SW480 (cell line): ENCODE data around the gene ACTN4.

Source experiments
- DNase-seq: peaks from one replicate; pipeline ENCODE4 v3.0.0-alpha.2; 2016; ENCODE audit warnings: low spot score

Gene ACTN4

DNA sequence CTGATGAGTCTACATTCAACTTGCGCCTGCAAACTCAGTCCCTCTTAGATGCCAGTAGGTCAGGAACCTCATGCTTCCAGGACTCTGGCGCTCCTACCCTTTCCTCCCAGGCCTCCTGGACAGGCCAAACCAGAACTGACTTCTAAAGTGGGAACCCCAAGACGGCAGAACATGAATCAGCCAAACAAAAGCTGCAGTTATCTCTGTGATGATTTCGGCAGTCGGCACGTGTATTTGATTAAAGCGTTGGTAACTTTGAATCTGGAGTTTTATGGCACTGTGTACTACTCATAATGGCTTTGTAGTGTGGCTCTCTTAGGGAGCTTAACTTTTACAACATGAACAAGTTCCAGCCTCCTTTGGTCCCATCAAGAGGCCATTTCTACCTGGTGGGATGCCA, 13.7 kb downstream of the ACTN4 start:
- DNase-seq, result peak; percentile 87

DNA sequence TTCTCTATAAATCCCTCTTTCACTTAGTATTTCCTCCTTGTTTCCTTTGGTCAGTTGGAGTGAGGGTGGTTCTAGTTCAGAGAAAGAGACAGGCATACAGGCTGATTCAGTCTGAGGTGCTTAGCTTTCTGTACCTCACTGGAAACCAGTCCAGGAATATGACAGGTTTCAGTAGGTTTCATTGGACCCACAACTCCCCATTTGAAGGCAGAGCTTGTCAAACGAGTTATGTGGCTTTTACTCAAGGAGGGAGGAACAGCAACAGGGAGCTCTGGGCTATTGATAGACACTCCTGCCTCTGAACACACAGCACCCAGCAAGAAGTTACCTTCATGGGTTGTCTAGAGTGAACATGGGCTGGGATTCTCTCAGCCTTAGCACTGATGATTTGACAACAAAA, 14.5 kb downstream of the ACTN4 start:
- peak; percentile 35 for DNase-seq

DNA sequence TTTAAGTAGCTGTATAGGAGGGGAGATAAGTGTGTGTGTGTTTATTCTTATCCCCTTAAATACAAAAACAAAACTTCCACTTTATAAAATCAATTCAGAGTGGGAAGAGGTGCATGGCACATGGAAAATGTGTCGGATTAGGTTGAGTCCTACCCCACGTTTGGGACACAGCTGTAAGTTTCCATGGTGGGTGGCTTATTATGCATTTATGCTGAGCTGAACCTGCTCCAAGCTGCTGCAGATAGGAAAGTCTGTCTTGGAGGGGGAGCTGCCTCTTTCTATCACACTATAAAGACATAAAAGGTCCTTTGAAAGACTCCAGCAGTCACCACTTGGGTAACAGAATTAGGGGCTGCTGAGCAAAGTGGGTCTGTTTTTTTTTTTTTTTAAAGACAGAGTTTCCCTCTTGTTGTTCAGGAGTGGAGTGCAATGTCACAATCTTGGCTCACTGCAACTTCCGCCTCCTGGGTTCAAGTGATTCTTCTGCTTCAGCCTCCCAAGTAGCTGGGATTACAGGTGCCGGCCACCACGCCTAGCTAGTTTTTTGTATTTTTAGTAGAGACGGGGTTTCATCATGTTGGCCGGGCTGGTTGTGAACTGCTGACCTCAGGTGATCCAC, 15.2 kb downstream of the ACTN4 start:
- DNase-seq, result peak; percentile 25

DNA sequence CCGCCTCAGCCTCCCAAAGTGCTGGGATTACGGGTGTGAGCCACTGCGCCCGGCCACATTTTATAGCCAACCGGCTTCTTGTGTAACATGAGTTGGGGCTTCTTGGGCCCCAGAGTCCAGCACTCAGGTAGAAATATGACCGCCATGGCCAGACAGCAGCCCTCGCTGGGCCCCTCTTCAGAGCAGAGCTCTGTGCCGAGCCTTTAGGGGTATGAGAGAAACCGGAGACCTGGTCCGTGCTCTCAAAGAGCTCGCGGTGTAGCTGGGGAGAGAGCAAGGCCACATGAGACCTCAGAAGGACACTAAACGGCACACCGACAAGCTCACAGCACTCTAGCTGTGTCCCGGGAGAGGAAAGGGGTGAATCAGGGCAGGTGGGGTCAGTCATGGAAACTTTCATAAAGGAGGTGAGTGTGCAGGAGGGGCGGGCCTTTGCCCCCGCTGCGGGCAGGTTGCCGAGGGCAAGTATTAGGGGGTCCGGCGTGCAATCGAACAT, 15.8 kb downstream of the ACTN4 start:
- peak; percentile 61 for DNase-seq

DNA sequence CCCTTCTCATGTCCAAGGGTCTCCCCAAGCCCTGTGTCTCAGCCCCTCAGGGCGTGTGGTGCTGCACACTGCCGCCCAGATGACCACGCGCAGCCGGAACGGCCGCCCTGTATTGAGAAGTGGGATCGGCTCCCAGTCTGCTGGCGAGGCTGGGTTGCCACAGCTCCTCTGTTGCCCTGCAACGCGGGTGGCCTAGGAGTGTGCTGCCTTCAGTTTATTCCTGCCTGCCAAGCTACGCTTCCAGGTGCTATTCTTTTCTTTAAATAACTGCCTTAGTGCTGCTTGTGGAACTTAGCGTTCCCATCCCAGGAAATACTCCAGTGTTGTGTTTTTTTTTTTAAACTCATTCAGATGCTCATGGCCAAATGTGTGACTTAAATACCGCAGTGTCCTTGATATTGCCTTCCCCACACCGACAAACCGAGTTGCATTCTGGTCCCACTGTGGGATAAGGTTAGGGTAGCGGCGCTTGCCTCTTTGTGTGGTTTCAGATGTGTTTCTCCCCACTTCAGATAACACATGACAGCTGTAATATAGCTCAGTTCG, 16.6 kb downstream of the ACTN4 start:
- DNase-seq, result no peak

DNA sequence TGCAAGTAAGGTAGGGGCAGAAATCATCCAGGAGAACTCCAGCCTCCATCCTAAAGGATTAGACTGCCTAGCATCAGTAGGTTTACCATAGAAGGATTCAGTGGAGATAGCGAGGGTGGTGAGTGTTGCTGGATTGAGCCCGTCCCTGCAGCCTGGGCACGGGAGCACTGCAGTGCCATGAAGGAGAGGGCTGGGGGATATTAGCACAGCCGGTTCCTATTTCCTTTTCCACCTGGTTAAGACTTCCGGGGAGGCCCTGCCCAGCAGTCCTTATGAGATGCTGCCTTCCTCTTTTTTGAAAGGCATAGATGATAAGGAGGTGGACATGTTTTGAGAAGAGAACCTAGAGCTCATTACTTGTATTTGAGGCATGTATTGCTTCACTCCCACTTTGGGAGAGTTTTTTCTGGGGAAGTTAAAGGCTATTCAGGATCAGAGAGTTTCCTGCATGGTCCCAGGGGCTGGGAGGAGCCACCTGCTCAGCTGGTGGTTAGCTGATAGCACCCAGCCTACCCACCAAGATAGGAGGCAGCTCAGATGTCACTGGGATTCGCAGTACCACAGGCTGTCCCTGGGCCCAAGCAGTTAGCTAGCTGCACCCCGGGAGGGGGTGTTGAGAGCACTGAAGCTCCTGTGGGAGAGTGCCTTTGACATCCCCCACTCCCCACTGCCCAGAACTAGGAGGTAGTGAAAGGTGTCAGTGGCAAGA, 17.2 kb downstream of the ACTN4 start:
- DNase-seq, result peak; percentile 80

DNA sequence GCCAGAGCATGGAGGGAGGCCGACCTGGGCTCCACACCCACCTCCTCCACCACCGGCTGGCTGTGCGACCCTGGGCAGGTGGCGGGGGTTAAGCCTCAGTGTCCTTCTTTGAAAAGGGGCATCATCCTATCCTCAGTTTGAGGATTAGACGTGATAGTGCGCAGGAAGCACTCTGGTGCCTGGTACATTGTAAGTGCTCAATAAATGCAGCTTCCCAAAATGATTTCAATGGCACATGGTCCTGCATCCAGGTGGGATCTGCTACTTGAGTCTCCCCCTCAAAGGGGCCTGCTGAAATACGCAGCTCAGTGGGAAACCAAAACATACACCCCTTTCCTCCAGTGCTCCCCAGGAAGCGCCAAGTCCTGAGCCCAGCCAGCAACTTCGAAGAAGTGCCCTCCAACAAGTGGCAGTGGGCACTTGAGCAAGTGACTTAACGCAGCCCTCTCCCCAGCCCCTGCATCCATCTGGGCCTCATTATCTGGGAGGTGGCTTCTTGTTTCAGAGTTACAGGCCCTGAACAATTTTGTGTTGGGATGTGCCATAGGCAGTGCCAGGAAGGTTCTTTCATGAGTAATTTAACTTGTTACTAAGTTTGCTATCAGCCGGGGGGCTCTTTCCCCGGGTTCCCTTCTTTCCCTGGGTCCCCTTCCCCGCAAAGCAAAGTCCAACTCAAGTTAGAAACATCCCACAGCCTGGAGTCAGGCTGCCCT, 17.9 kb downstream of the ACTN4 start:
- DNase-seq, result no peak

DNA sequence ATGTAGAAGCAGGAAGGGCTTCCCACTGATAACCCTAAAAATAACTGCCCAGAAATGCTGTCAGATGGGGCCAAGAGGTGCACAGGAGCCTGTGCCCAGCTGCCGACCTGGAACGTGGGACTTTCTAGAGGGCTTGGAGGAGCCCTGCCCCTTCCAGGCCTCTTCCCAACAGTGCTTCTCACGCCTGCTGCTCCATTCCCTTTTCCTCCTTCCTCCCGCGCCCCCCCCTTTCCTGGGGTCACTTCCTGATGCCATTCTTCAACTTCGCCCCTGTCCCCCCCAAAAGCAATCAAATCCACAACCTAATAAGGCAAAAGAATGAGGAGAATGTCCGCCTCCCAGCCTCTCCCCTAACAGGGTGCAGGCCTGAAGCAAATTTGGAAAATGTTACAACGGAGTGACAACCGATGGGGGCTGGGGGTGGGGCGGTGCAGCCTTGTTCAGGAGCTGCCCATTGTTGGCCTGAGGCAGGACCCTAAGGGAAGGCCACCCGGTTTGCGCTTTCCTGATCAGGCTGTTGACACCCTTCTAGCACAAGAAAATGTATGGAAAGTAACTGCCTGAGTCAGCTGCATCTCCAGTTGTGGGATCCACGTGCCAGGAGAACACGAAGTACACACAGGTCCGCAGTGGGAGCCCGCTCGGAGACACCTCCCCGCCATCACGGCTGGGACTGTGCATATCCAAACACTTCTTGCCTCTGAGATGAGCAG, 18.7 kb downstream of the ACTN4 start:
- DNase-seq, result peak; percentile 90

DNA sequence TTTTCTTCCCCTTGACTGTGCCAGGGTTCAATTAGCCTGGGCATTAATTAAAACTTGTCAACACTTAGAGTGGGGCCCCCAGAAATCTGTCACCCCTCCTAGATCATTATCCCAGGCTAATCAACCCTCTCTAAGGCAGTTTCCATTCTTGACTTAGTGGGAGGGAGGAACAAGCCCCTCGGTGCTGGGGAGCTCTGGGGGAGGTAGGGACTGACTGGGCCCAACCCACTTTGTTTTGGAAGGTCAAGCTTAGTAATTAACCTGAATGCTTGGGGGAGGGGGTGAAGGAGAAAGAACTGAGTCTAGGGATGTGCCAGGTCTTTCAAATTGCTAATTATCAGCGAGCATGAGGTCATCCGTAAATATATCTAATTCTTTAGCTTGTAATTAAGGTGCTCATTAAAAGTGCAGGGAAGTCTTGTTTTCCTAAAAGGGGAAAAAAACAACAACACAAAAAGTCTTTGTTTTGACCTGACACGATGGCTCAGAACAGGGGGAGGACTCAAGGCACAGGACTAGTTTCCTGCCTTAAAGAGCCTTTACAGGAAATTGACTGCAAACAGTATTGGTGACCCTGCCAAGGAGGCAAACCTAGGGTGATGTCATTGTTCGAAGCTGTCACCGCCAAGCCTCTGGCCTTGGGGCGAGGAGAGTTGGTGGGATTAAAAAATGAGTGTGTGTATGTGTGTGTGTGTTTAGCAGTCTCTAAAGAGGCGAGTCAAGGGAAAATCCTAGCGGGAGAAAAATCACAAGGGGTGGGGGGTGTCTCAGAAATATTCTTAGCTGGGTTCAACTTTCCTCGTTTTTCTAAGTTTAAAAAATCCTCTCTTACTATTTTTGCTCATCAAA, 19.4 kb downstream of the ACTN4 start:
- no peak for DNase-seq

DNA sequence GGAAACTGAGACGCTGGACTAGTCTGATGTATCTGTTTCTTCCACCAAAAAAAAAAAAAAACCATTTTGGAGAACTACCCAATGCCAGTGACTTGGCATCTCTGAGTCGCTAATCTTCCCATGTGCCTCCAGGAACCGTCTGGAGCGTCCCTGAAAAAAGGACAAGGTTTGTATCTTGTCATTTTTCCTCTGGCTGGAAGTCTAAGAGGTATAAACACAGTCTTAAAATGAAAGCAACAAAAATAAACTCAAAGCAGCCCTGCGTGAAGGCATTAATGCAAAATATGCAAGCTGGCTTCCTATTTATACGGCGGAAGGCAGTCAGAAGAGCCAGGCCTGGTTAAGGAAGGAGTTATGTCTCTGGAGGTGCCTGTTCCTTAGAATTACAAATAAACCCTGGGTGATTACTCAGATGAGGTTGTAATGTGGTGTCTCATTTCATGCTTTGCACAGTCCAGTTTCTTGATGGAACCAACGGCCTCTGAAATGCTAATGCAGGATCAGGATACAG, 20.3 kb downstream of the ACTN4 start:
- no peak for DNase-seq

DNA sequence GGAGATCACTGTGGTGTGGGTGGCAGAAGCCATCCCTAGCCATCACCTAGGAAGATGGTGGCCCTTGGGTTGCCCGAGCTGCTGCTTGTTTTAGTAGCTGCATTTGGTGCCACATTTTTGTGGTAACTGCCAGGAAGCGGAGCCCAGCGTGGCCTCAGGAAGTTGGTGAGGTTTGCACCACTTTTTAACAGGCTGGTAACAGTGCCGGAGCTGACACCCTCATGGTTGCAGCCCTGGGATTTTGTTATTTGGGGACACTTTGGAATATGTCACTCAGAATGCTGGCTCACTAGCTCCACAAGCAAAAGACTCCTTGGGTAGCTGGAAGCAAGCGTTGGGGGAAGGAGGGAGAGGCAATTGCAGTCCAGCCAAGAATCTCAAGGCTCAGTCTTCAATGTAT, 22.1 kb downstream of the ACTN4 start:
- peak; percentile 83 for DNase-seq

DNA sequence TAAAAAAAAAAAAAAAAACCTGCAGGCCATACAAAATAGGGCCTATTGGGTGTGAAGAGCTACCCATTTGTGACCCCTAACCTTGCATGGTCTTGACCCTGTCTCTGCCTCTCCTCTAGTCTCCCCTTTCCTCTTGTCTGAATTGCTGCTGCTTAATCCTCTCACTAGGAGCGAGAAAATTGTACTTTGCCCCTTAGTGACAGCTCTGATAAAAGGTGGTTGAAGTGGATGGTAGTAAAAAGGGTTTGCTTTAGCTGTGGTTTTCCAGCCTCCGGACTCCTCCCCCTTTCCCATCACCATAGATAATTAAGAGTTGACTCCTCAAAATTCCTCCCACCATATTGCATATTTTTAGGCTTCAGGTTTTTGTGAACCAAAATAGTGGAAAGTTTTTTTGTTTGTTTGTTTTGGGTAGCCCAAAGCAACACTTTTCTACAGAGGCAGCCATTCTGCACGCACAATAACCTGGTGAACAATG, 23.5 kb downstream of the ACTN4 start:
- peak; percentile 97 for DNase-seq

DNA sequence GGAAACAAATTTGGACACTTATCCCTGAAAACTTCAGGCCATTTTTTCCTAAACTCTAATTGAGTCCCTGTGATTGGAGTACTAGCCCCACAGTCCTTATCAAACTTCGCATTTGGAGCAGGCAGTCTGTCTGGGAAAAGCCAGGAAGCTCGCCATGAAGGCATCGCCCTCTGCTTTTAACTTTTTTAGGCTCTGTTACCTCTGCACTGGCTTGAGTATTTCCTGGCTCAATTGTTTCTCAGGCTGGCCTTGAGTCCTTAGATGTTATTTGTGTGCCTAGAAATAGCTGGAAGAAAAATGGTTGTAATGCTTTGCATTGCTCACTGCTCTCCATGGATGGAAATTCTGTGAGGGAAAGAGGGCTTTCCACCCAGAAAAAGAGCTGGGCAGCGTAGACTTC, 24.2 kb downstream of the ACTN4 start:
- DNase-seq, result no peak

DNA sequence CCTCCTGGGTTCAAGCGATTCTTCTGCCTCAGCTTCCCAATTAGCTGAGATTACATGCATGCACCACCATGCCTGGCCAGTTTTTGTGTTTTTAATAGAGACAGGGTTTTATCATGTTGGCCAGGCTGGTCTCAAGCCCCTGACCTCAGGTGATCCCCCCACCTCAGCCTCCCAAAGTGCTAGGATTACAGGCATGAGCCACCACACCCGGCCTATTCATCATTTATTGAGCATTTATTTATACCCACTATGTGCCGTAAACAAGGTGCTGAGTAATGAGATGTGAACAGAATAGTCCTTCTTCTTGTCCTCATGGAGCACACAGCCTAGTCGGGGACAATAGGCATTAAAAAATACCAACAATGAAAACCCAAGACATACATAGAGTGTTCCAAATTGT, 25.6 kb downstream of the ACTN4 start:
- DNase-seq, result no peak

DNA sequence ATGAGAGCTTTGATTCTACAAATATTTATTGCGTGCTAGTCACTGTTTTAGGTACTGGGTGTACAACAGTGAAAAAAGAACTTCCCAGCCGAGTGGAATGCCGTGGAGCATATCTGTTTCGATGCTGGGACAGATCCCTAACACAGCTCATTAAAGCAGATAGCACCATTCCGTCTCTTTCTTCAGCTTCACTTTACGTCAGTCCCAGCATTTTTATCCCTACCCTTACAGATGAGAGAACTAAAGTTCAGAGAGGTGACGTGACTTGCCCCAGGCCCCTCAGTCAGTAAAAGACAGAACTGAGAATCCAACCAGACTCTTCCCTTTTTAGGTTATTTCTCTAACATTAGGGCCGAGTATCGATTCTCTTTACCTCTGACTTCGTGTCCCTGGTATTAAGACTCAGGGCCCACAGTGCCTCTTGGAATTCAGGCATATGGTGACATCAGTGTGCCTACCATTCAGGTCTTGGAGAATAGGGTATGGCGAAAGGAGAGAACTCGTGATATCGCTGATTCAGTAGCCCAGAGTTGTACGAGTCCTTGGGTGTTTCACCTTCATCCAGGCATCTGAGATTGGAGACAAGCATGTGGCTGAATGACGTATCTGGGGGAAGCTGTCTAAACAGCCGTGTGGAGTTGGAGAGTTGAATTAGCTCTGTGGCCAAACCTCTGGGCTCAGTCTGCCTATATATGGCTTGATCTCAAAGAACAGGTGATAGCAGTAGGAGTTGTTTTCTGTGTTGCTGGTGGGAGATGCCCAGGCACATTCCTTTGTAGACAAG, 27.1 kb downstream of the ACTN4 start:
- DNase-seq, result no peak

DNA sequence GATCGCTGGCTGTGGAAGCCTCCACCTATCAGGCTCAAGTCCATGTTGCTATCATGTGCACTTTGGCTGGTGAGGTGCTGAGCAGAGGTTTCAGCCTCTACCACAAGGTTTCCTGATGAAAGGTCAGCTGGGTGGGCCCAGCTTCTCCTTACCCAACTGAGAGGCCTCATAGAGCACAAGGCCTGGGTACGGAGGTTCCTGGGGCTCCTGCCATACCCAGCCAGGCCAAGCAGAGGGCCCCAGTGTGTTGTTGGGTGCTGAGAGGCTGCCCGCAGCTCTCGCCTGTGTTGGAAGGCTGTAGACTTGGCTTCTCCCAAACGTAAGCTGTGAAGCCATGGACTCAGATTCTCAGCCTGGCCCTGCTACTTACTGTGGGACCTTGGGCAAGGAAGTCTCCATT, 28.2 kb downstream of the ACTN4 start:
- peak; percentile 80 for DNase-seq

DNA sequence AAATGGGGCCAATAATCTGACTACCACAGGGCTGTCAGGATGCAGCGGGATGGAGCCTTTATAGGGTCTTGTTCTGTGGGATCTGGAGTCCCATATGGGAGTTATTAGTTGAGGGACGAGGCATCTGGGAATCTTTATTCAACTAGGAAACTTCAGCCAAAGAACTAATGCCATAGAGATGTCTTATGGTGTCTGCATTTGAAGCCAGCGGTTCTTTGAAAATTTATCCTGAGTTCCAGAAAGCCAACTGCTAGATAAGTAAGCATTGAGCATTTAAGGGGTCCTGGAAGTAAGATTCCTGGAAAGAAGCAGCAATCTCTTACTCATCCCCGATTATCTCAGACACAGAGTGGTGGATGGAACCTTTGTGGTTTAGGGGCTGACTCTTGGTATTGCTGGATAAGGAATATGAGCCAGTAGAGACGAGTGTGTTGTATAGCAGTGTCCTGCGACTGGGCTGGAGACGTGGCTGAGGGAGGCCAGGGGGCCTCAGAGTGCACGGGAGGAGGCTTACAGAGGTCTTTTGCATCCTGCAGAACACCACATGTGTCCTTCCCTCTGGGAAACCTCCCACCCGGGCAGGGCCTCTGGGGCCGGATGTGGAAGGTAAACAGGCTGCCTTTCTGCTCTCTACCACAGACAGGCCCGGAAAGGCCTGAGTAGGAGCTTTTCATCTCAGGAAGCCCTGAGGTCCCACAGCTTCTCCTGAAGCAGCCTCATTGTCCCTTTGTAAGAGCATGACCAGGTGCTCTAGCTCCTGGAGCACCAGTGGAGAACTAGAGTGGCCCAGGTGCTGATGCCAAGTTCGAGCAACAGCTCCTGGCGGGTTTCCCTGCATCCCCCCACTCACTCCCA, 28.8 kb downstream of the ACTN4 start:
- peak; percentile 89 for DNase-seq

DNA sequence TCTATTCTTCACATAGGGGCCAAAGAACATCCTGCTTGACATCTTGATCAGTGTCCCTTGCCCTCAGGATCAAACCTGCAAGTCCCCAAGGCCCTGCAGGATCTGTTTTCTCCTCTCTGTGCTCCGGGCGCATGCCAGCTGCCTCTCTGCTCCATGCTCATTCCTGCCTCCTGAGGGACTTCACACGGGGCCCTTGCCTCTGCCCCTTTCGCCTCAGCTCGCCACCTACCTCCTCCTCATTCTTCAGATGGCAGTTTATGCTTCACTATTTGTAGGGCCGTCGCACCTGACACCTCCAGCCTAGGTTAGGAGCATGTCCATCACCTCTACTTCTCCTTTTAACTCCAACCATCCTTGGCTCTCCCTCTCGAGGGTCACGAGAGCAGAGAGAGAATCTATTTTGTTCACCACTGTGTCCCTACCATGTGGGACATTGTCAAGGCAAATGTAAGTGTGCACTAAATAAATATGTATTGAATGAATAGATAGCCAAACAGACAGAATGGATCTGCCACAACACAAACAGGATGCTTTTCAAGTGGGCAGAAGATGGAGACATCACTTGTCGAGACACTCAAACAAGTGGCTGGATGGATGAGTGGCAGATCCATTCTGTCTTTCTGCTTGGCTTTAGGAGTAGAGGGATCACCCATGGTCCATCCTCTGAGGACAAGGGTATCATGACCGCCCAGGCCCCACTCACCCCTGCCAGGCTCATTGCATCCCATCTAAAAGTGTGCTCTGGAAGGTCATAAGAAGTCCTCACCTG, 29.6 kb downstream of the ACTN4 start:
- DNase-seq, result no peak
